Measurements from ENCODE around the gene DDX1. TPM values are rescaled to one million over a fixed set of nuclear protein-coding genes. Genes with fewer than 3 reads are reported as not detected.

Gene DDX1
- total and polyA plus RNA-seq, 2 experiments from 2014 or later: 37.5 to 109 TPM

DNA sequence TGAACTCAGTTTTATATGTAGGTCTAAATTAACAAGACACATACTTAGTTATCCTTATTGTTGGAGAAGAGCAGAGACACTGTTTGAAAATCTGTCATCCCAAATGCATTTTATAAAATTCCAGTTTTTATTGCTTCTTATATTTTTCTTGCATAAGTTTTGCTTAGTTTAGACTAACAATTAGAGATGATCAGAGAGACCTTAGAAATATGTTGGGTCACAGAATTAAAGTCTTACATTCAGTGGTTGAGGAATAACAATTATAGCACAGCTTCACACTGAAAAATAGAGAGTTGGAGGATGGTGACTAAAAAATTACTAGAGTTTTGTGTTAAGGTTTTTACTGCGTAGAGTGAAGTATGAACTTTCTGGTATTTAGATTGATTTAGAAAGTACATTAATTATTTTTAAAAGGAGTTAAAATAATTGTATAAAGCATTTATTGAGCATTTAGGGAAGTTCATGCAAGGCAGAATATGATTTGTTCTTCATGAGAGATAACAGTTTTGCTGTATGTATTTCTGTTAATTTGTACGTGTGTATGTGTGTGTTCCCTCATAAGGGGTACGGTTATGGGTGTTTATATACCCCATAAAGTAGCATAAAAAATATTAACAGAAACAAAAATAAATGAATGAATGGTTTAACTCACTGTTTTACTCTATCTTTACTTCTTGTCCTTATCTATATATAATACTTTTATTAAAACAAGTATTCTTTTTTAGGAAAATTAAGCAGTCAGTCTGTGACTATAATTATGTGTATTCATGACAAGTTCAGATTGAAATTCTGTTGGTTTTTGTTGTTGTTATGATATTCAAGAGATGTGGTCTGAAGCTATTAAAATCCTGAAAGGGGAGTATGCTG, 31.2 kb downstream of the DDX1 start:
- TF ChIP-seq, protein P1, sequence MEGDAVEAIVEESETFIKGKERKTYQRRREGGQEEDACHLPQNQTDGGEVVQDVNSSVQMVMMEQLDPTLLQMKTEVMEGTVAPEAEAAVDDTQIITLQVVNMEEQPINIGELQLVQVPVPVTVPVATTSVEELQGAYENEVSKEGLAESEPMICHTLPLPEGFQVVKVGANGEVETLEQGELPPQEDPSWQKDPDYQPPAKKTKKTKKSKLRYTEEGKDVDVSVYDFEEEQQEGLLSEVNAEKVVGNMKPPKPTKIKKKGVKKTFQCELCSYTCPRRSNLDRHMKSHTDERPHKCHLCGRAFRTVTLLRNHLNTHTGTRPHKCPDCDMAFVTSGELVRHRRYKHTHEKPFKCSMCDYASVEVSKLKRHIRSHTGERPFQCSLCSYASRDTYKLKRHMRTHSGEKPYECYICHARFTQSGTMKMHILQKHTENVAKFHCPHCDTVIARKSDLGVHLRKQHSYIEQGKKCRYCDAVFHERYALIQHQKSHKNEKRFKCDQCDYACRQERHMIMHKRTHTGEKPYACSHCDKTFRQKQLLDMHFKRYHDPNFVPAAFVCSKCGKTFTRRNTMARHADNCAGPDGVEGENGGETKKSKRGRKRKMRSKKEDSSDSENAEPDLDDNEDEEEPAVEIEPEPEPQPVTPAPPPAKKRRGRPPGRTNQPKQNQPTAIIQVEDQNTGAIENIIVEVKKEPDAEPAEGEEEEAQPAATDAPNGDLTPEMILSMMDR (IDR thresholded peaks at IDR 0.05; ENCODE audit: low read depth, low read length): no peak
- H3K36me3 ChIP-seq: peaks cover 70% of the 10 kb centered on the region
- H3K27me3 ChIP-seq: no peaks in the 10 kb centered on the region

DNA sequence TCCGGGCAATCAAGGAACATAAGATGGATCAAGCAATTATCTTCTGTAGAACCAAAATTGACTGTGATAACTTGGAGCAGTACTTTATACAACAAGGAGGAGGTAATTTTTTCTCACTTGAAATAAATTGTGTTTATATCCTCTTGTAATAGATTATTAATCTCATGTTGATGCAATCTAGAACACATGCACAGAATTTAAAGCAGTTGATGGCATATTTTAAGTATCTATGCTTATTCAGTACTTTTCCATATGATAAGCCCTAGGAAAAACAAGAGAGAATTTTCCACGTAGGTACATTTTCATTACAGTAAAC, 31.8 kb downstream of the DDX1 start:
- H3K27me3 ChIP-seq: no peaks in the 10 kb centered on the region
- no peaks in the 10 kb centered on the region for H3K4me1 ChIP-seq (ENCODE audit: low read depth)
- TF ChIP-seq, protein P1 (IDR thresholded peaks at IDR 0.05; ENCODE audit: low read depth, low read length): no peak
- no peak overlapping the region for H3K4me3 ChIP-seq
- H3K36me3 ChIP-seq: peaks cover 69% of the 10 kb centered on the region
- DNase-seq (ENCODE audit: low read depth in 1 of 2, low spot score in 1 of 2): no peak
- H3K27ac ChIP-seq: no peak overlapping the region
- H3K9me3 ChIP-seq (ENCODE audit: low read depth): no peaks in the 10 kb centered on the region

More for the DNA sequence above, 31.2 kb downstream of the DDX1 start:
- H3K9me3 ChIP-seq (ENCODE audit: low read depth): no peaks in the 10 kb centered on the region
- H3K27ac ChIP-seq: no peak overlapping the region
- no peak overlapping the region for H3K4me3 ChIP-seq
- H3K4me1 ChIP-seq (ENCODE audit: low read depth): no peaks in the 10 kb centered on the region
- no peak for DNase-seq (ENCODE audit: low read depth in 1 of 2, low spot score in 1 of 2)

DNA sequence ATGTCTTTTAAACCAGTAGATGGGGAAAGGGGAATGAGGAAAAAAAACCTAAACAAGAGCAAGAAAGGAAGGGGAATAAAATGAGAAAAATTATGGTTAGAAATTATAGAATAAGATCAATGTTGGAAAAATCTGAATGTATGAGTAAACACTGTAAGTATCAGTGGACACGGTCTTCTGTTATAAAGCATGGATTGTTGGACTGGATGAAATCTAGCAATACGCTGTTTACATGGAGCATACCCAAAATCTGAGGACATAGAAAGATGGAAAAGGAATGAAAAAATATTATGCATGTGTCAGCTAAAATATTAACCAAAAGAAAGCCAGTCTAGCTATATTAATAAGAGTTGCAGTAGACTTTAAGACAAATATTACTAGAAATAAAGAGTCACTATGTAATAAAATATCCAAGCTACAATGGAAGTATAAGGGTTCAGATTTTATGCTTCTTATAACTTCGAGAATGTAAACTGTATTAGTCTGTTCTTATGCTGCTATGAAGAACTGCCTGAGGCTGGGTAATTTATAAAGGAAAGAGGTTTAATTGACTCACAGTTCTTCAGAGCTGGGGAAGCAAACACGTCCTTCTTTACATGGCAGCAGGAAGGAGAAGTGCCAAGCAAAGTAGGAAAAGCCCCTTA, 32.4 kb downstream of the DDX1 start:
- no peaks in the 10 kb centered on the region for H3K9me3 ChIP-seq (ENCODE audit: low read depth)
- DNase-seq (ENCODE audit: low read depth in 1 of 2, low spot score in 1 of 2): no peak
- H3K27me3 ChIP-seq: no peaks in the 10 kb centered on the region
- no peaks in the 10 kb centered on the region for H3K4me1 ChIP-seq (ENCODE audit: low read depth)
- no peak overlapping the region for H3K4me3 ChIP-seq
- H3K27ac ChIP-seq: no peak overlapping the region
- TF ChIP-seq, protein P1 (IDR thresholded peaks at IDR 0.05; ENCODE audit: low read depth, low read length): no peak
- H3K36me3 ChIP-seq: peaks cover 68% of the 10 kb centered on the region

DNA sequence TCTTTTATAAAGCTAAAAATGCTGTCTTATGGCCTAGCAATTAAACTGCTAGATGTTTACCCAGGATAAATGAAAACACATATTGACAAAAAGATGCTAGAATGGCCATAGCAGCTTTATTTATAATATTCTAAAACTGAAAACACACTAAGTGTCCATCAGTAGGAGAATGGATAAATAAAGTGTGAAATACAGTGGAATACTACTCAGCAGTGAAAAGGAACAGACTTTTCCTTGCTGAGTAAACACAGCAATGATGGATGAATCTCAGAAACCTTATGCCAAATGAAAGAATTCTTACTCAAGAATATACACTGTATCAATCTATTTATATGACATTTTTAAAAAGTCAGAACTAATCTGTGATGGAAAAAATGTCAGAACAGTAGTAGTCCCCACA, 33.2 kb downstream of the DDX1 start:
- Histone ChIP-seq H3K4me3 (no peak overlapping the region), H3K27ac (no peak overlapping the region), H3K36me3 (peaks cover 72% of the 10 kb centered on the region), H3K27me3 (no peaks in the 10 kb centered on the region), H3K9me3 (ENCODE audit: low read depth) (no peaks in the 10 kb centered on the region), H3K4me1 (ENCODE audit: low read depth) (no peaks in the 10 kb centered on the region)
- DNase-seq (ENCODE audit: low read depth in 1 of 2, low spot score in 1 of 2): no peak
- TF ChIP-seq, protein P1 (IDR thresholded peaks at IDR 0.05; ENCODE audit: low read depth, low read length): no peak

DNA sequence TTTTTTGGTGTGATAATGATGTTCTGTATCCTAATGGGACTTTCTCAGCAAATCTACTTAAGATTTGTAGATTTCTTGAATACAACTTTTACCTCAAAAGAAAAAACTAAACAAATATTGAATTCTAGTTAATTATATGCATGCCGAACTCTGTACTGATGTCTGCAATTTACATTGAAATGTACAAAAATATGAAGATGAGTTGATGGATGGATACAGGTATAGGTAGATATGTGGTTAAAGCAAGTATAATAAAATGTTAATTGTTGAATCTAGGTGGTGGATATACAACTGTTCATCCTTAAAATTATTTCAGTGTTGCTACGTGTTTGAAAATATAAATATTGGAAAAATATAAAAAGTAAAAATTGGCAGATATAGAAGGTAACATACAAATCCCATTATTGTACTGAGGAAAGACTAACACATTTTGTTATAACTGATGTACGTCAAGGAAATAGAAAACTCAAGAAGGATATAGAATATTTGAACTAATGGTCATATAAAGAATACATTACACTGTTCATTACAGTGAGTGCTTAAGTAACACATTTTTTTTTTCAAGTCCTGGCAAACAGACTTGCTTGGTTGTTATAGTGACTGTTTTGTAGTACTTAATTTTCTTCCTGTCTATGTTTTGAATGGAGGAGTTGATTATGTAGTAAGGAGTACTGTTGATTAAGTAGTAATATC, 33.8 kb downstream of the DDX1 start:
- Histone ChIP-seq H3K4me3 (no peak overlapping the region), H3K27me3 (no peaks in the 10 kb centered on the region), H3K36me3 (peaks cover 72% of the 10 kb centered on the region), H3K27ac (no peak overlapping the region), H3K9me3 (ENCODE audit: low read depth) (no peaks in the 10 kb centered on the region), H3K4me1 (ENCODE audit: low read depth) (no peaks in the 10 kb centered on the region)
- TF ChIP-seq, protein P1 (IDR thresholded peaks at IDR 0.05; ENCODE audit: low read depth, low read length): no peak
- no peak for DNase-seq (ENCODE audit: low read depth in 1 of 2, low spot score in 1 of 2)
